ENCODE measurements around the gene LHX4.

LHX4 gene

GRCh38 chr1:180299479-180300221 is 69.6 kb downstream of the LHX4 start:
- no peak for DNase-seq (ENCODE audit: low read depth)

GRCh38 chr1:180301135-180301742 is 71.2 kb downstream of the LHX4 start:
- DNase-seq (ENCODE audit: low read depth) = no peak

DNA sequence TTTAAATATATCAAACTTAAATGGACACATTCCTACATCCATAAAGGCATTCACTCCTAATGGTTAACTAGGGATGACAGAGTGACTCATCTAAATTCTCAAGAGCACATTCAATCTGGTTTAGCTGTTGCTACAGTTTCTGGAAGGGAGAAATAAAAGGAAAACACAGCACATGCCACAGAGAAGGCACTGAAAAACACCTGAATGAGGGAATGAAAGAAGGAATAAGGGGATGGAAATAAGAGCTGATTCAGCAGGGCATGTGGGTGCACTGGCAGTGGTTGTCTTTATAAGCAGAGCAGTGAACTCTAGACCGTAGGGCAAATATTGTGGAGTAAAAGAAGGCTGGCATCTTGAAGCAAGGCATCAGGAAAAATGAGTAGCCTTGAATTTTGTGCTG is 79.3 kb downstream of the LHX4 start:
- no peak for DNase-seq (ENCODE audit: low read depth)

- DNase-seq (ENCODE audit: low read depth) = no peak
These were observed 80.0 kb downstream of the LHX4 start for GRCh38 chr1:180310095-180310494.

GRCh38 chr1:180311011-180311730 is 81.1 kb downstream of the LHX4 start:
- DNase-seq (ENCODE audit: low read depth) = no peak

DNA sequence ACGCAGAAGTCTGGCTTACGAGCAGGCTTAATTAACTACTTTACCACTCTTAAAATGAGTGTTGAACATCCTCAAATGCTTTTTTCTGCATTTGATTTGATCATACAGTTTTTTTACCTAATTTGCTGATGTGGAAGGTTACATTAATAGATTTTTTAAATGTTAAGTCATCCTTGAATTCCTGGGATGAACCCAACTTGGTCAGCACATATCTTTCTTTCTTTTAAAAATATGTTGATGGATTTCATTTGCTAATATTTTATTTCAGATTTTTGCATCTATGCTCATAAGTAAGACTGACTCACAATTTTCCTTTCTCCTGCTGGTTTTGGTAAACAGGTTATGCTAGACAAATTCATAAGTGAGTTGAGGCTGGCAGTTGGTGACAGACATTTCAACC is 82.9 kb downstream of the LHX4 start:
- no peak for DNase-seq (ENCODE audit: low read depth)

GRCh38 chr1:180327089-180327488 is 97.0 kb downstream of the LHX4 start:
- no peak for DNase-seq (ENCODE audit: low read depth)

Measured in activated T-cell treated with anti-CD3 and anti-CD28 coated beads for 1 hour (primary cell).